ENCODE data around the gene YTHDF2.

Gene YTHDF2

DNA sequence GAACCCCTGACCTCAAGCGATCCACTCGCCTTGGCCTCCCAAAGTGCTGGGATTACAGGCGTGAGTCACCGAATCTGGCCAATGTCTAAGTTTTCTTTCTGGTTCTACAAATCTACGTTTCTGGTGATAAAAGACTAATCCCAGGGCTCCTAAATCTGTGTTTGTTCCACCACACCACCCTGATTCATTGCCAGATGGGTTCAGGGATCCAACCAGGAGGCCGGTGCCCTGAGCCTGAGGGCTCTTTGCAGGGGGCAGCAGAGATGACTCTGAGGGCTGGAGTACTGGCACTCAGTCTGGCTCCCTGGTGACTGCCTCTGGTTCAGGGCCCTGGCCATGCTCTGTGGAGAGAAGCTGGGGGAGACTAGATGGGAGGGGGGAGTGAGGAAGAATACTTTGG lies 64.7 kb downstream of the YTHDF2 start:
- no peak for DNase-seq (ENCODE audit: low spot score)

DNA sequence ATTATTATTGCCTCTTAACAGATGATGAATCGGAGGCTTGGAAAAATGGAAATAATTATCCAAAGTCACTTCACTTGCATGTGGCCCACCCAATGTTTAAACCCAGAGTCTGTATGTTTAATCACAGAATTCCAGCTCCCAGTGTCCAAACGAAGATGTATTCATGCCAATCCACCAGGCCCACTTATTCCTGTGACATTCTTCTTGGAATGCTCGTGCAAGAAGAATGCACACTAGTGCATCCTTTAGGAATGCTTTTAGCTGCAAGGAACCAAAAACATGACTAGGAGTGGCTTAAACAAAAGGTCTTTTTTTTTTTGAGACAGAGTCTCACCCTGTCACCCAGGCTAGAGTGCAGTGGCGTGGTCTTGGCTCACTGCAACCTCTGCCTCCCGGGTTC lies 66.3 kb downstream of the YTHDF2 start:
- DNase-seq (ENCODE audit: low spot score) = no peak

DNA sequence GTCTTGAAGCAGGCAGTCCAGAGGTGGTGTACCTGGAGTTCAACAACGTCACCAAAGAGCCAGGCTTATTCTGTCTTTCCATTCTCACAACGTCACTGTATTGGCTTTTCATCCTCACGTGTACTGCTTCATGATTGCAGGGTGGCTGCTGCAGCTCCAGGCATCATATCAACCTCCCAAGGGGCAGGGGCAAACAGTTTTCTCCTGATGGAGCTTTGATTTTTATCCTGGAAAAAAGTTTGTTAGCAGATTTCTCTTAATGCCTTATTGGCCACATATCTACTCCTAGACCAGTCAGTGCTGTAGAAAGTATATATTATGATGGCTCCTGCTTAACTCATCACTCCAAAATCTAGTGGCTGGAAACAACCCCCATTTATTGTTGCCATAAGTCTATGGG lies 66.9 kb downstream of the YTHDF2 start:
- no peak for DNase-seq (ENCODE audit: low spot score)

DNA sequence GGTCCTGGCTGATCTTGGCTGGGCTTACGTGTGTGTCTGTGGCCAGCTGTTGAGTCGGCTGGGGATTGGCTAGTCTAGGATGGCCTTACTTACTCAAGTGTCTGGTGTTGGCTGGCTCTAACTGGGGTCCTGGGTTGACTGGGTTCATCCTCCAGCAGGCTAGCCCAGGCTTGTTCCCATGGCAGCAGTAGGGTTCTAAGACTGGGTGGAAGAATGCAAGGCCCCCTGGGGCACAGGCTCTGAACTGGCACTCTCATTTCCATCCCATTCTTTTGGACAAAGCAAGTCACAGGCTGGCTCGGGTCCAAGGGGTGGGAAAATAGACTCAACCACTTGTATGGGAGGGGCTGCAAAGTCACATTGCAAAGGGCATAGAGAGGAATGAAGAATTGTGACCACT lies 67.3 kb downstream of the YTHDF2 start:
- no peak for DNase-seq (ENCODE audit: low spot score)

DNA sequence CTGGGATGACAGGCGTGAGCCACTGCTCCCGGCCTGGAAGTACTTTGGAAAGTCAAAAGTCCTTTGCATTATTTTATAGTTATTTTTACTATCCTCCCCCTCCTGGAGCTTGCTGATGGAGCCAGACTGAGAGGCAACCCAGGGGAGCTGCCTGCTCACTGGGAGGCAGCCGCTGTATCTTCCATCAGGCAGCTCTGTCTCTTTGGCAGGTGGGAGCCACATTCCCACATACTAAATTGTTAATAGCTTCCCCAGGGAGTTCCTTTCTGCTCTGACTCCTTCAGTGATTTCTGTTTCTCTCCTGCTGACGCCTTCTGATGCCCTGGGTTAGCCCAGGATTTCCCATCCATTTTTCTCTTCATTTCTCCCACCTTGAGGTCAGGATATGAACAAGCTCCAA lies 70.3 kb downstream of the YTHDF2 start:
- no peak for DNase-seq (ENCODE audit: low spot score)

DNA sequence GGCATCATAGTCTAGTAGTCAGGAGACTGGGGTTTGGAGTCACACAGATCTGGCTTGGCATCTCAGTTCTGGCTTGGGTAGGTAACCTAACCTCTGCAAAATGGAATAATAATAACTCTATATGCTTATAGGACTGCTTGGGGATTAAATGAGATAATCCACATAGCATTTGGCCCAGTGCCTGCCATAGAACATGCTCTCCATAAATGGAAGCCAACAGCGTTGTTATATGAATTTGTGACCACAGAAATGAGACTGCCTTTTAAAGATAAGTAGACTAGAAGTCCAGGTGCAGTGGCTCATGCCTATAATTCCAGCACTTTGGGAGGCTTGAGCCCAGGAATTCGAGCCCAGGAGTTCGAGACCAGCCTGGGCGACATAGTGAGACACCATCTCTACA lies 71.2 kb downstream of the YTHDF2 start:
- DNase-seq (ENCODE audit: low spot score) = no peak

DNA sequence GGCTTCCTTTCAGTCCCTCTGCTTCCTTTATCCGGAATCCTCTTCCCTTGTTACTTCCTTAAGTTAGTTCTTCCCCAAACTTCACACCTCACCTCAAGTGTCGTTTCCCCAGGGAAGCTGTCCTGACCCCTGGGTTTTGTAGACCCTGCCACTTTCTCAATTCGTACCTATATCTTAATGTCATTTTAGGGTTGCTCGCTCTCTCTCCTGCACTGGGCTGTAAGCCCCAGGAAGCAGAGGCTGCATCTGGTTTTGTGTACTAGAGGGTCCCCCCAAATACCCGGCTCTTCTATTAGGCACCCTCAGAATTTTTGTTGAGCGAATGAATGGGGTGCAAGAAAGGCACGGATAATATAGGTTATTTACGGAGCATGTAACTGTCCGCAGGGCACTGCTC lies 74.6 kb downstream of the YTHDF2 start:
- DNase-seq (ENCODE audit: low spot score) = no peak

DNA sequence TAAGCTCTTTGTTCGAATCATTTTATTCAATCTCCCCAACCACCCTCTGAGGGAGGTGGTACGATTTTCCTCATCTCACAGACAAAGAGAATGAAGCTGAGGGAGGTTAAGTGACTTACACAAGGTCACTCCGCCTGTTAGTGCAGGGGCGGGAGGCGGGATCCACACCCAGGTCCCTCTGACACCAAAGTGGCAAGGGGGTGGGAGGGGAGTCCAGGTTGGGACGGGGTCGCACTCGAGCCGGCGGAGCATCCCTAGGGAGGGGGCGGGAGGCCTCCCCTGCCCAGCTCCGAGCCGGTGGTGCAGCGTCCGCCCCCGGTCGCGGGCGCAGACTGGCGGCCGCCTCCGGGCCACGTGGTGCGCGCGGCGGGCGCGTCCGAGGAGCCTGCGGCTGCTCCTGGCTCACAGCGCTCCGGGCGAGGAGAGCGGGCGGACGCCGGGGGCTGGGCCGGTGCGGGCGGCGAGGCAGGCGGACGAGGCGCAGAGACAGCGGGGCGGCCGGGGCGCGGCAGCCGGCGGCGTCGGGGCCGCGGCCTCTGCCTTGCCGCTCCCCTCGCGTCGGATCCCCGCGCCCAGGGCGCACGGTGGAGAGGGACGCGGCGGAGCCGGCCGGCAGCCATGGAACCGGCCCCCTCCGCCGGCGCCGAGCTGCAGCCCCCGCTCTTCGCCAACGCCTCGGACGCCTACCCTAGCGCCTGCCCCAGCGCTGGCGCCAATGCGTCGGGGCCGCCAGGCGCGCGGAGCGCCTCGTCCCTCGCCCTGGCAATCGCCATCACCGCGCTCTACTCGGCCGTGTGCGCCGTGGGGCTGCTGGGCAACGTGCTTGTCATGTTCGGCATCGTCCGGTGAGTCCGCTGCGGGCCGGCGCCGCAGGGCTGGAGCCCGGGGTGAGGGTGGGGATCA lies 75.3 kb downstream of the YTHDF2 start, which contains the start of gene OPRD1:
Gene OPRD1, plus strand, starts transcription at position 405 of the 903 bp plus-strand sequence. Its CDS starts 214 bp downstream, at position 619.
- no peak for DNase-seq (ENCODE audit: low spot score)

DNA sequence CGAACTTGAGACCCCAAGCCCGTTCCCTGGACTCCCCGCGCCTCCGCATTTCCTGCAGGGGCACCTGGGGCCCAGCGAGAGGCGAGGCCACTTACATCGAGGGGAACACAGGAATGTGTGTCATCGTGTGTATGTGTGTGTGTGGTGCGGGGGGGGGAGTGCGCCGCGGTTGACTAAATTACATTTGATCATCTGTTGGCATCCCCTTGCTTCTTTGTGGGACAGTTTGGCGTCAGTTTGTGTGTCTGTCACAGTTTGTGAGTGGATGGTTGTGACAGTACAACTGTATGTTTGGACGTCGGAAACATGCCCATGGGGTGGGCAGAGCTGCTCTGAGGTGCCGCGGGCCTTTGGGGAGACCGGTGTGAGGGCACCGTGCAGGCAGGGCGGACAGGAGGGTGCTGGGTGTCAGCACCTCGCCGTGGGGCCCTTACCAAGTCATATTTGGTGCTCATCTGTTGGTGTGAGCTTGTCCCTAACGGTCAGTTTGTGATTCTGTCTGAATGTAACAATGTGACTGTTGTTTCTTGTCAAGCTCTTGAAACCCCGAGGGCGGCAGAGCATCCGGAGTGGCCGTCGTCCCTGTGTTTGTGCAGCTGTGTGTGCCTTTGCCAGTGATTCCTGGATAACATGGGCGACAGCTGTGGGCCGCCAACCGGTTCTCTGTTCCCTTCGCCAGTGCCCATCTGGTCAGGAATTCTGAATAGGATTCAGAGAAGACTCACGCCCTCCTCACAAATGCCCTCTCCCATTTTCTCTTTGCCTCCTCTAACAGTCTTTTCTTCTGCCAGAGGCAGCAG lies 76.1 kb downstream of the YTHDF2 start:
- DNase-seq (ENCODE audit: low spot score) = no peak

DNA sequence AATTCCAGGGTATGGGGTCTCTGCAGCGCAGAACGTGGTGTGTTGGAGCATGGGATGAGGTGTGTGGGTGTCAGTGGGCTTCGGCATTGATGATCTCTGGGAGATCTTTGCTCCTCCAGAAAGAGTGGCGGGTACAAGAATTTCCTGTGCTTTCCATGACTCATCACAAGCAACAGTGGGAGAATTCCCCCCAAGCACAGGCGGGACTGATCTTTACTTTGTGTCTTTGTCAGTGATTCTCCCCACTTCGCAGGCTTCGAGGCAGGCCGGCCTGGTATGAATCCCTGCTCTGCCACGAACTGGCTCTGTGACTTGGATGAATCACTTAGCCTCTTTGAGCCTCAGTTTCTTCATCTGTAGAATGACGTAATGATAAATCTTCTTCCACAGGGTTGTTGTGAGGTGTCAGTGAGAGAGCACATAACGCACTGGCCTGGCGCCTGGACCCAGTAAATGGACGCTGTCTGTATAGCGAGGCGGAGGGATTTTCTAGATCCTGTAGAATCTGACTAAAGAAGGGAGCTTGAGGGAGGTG lies 77.3 kb downstream of the YTHDF2 start:
- DNase-seq (ENCODE audit: low spot score) = no peak

DNA sequence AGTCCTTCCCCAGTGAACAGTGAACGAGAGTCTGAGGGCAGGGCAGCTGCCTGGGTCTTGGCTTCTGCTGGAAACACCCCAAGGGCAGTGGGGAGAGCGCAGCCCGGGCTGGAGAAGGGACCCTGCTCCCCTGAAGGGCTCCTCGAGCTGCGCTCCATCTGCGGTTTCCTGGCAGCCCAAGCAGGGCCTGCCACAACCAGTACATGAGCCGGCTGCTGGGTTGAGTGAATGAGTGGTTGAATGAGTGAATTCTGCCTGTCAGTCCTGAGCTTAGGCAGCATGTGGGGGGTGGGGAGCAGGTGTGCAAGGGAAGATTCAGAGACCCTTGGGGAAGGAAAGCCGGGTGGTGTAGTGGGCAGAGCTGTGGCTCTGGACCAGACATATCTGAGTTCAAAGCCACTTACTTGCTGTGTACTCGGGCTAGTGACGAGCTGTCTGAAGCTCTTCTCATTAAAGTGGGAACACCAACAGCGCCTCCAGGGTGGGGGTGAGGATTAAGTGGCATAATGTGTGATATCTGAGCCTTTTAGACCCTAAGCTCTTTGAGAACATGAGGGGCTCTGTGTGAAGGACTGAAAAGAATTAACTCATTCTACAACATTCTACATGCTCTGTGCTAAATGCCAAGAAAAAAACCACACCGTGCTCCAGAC lies 78.9 kb downstream of the YTHDF2 start:
- DNase-seq (ENCODE audit: low spot score) = no peak

DNA sequence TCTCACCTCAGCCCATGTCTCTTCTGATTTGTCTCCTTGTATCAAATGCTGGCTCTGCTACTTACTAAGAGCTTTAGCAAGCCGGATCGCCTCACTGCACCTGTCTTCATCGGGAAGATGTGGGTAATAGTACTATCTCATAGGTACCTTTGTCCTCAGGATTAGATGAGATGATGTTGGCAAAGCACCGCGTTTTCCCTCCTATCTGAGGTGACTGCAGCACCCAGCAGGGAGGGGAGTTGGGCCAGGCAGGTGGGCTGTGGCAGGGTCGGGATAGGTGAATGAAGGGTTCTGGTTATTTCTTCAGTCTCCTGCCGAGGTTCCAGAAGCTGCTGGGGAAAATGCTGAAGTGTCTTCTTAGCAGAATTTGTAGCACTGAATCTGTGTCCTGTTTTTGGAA lies 80.4 kb downstream of the YTHDF2 start:
- no peak for DNase-seq (ENCODE audit: low spot score)

DNA sequence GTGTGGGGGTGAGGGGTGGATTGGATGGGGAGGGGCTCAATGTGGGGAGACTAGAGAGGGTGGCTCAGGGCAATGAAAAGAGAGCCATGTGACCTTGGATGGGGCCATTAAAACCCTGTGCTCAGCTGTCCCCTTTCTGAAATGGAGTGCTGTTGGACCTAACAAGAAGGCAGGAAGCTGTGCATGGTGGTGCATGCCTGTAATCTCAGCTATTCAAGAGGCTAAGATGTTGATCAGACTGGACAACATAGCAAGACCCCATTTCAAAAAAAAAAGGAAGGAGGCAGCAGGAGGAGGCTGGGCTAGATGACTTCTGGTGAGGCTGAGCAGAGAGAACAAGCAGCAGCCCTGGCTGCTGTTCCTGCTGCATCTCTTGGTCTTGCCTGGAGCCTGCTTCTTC lies 82.3 kb downstream of the YTHDF2 start:
- no peak for DNase-seq (ENCODE audit: low spot score)

All from hematopoietic multipotent progenitor cell treated with erythropoietin and hydrocortisone succinate and interleukin-3 and kit ligand, for 17 days (in vitro differentiated cells).